Measurements from ENCODE around the gene TRPV3. TPM values are rescaled to one million over a fixed set of nuclear protein-coding genes. Genes with fewer than 3 reads are reported as not detected.

TRPV3 gene
- total and polyA plus RNA-seq, 2 of the 13 experiments (the other 11 are each of a cell fraction or from before 2014, with no cell fraction given) = 0.90 to 1.0 TPM

GRCh38 chr17:3546521-3546920, 11.1 kb downstream of the TRPV3 start (continued):
- TF ChIP-seq STAT6 (CRISPR knock-in tag; IDR thresholded peaks at IDR 0.05; ENCODE audit: borderline replicate concordance) = no peak
- no peak for TF ChIP-seq ZNF703 (CRISPR knock-in tag; IDR thresholded peaks at IDR 0.05; ENCODE audit: borderline replicate concordance)
- no peak for TF ChIP-seq ZNF766 (CRISPR knock-in tag; IDR thresholded peaks at IDR 0.05; ENCODE audit: borderline replicate concordance)
- no peak for TF ChIP-seq HIVEP1 (CRISPR knock-in tag; IDR thresholded peaks at IDR 0.05)
- TF ChIP-seq SETDB1 (CRISPR knock-in tag; IDR thresholded peaks at IDR 0.05; ENCODE audit: borderline replicate concordance) = no peak
- TF ChIP-seq U2AF2 (IDR thresholded peaks at IDR 0.05; ENCODE audit: low read depth, low read length) = no peak
- TF ChIP-seq MEF2D (CRISPR knock-in tag; IDR thresholded peaks at IDR 0.05) = no peak
- TF ChIP-seq ISX (CRISPR knock-in tag; conservative IDR thresholded peaks at IDR 0.05) = no peak
- TF ChIP-seq, protein P1, sequence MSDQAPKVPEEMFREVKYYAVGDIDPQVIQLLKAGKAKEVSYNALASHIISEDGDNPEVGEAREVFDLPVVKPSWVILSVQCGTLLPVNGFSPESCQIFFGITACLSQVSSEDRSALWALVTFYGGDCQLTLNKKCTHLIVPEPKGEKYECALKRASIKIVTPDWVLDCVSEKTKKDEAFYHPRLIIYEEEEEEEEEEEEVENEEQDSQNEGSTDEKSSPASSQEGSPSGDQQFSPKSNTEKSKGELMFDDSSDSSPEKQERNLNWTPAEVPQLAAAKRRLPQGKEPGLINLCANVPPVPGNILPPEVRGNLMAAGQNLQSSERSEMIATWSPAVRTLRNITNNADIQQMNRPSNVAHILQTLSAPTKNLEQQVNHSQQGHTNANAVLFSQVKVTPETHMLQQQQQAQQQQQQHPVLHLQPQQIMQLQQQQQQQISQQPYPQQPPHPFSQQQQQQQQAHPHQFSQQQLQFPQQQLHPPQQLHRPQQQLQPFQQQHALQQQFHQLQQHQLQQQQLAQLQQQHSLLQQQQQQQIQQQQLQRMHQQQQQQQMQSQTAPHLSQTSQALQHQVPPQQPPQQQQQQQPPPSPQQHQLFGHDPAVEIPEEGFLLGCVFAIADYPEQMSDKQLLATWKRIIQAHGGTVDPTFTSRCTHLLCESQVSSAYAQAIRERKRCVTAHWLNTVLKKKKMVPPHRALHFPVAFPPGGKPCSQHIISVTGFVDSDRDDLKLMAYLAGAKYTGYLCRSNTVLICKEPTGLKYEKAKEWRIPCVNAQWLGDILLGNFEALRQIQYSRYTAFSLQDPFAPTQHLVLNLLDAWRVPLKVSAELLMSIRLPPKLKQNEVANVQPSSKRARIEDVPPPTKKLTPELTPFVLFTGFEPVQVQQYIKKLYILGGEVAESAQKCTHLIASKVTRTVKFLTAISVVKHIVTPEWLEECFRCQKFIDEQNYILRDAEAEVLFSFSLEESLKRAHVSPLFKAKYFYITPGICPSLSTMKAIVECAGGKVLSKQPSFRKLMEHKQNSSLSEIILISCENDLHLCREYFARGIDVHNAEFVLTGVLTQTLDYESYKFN (CRISPR knock-in tag; conservative IDR thresholded peaks at IDR 0.05) = peak; percentile 74
- no peak for TF ChIP-seq ZNF619 (CRISPR knock-in tag; IDR thresholded peaks at IDR 0.05)
- TF ChIP-seq TOE1 (CRISPR knock-in tag; IDR thresholded peaks at IDR 0.05) = no peak
- no peak for TF ChIP-seq MTA1 (CRISPR knock-in tag; IDR thresholded peaks at IDR 0.05; ENCODE audit: borderline replicate concordance)
- no peak for TF ChIP-seq PHF20 (CRISPR knock-in tag; IDR thresholded peaks at IDR 0.05)
- TF ChIP-seq HOXD1 (CRISPR knock-in tag; IDR thresholded peaks at IDR 0.05) = no peak
- no peak for TF ChIP-seq NFATC3 (CRISPR knock-in tag; IDR thresholded peaks at IDR 0.05)
- no peak for TF ChIP-seq ADNP (CRISPR knock-in tag; IDR thresholded peaks at IDR 0.05)
- peak; percentile 58; the same call in 1 of the 2 replicates for TF ChIP-seq SALL1 (CRISPR knock-in tag; IDR thresholded peaks at IDR 0.05)
- no peak for TF ChIP-seq MTF1 (CRISPR knock-in tag; IDR thresholded peaks at IDR 0.05)
- no peak for TF ChIP-seq TGIF2 (CRISPR knock-in tag; IDR thresholded peaks at IDR 0.05)
- no peak for TF ChIP-seq DNMT3B (CRISPR knock-in tag; conservative IDR thresholded peaks at IDR 0.05)
- peak; percentile 78 for TF ChIP-seq PITX1 (CRISPR knock-in tag; IDR thresholded peaks at IDR 0.05)
- TF ChIP-seq ZNF709 (CRISPR knock-in tag; IDR thresholded peaks at IDR 0.05) = no peak
- TF ChIP-seq, protein P2, sequence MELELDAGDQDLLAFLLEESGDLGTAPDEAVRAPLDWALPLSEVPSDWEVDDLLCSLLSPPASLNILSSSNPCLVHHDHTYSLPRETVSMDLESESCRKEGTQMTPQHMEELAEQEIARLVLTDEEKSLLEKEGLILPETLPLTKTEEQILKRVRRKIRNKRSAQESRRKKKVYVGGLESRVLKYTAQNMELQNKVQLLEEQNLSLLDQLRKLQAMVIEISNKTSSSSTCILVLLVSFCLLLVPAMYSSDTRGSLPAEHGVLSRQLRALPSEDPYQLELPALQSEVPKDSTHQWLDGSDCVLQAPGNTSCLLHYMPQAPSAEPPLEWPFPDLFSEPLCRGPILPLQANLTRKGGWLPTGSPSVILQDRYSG (CRISPR knock-in tag; IDR thresholded peaks at IDR 0.05) = no peak
- TF ChIP-seq, protein P3, sequence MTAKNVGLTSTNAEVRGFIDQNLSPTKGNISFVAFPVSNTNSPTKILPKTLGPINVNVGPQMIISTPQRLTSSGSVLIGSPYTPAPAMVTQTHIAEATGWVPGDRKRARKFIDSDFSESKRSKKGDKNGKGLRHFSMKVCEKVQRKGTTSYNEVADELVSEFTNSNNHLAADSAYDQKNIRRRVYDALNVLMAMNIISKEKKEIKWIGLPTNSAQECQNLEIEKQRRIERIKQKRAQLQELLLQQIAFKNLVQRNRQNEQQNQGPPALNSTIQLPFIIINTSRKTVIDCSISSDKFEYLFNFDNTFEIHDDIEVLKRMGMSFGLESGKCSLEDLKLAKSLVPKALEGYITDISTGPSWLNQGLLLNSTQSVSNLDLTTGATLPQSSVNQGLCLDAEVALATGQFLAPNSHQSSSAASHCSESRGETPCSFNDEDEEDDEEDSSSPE (CRISPR knock-in tag; IDR thresholded peaks at IDR 0.05) = no peak
